GM12878 (cell line): ENCODE measurements around the gene CDC42EP1.

Experiments used
- HDAC6 ChIP-seq: fragments of 200-600 bp; sonication (generic); IDR thresholded peaks from one replicate; pipeline ENCODE4 v1.8.0; 2017; ENCODE audit warnings: antibody characterized with exemption; ENCODE audit not compliant: unreplicated experiment
- JUND ChIP-seq: IDR thresholded peaks from 2 replicates; pipeline ENCODE4 v1.6.1; 2012; ENCODE audit warnings: low read depth, mild to moderate bottlenecking, low read length, improper control_type of control experiment, moderate library complexity
- NFYA ChIP-seq: IDR thresholded peaks from 2 replicates; pipeline ENCODE4 v1.6.1; 2011; ENCODE audit warnings: low read depth, mild to moderate bottlenecking, low read length, improper control_type of control experiment, borderline replicate concordance
- NRF1 ChIP-seq: conservative IDR thresholded peaks from 2 replicates; pipeline ENCODE4 v1.6.1; 2011; ENCODE audit warnings: mild to moderate bottlenecking, low read depth, low read length, improper control_type of control experiment
- POLR2AphosphoS5 ChIP-seq: IDR thresholded peaks from 2 replicates; pipeline ENCODE4 v1.6.1; 2011; ENCODE audit warnings: mild to moderate bottlenecking, low read length, inconsistent platforms
- RFX5 ChIP-seq: IDR thresholded peaks from 2 replicates; pipeline ENCODE4 v1.6.1; 2011; ENCODE audit warnings: low read depth, low read length, improper control_type of control experiment
- ZBTB40 ChIP-seq: fragments of 450-650 bp; IDR thresholded peaks from 2 replicates; pipeline ENCODE4 v1.6.1; 2016; ENCODE audit warnings: mild to moderate bottlenecking, moderate library complexity, borderline replicate concordance
- TF ChIP-seq, protein P1 (sequence below): IDR thresholded peaks from 2 replicates; pipeline ENCODE4 v1.6.1; 2011; ENCODE audit warnings: borderline replicate concordance, low read depth, mild to moderate bottlenecking, moderate library complexity, mixed read lengths, low read length; ENCODE audit not compliant: insufficient read depth; ENCODE audit errors: extremely low read length
- TF ChIP-seq, protein P2 (sequence below): IDR thresholded peaks from 2 replicates; pipeline ENCODE4 v1.6.1; 2011; ENCODE audit warnings: low read depth, low read length, improper control_type of control experiment, borderline replicate concordance
- TF ChIP-seq, protein P3 (sequence below), 3 experiments: IDR thresholded peaks in 2 of 3; conservative IDR thresholded peaks in 1 of 3; 2 replicates each; pipeline ENCODE4 v1.5.1; 2011; ENCODE audit warnings: low read depth in 3 of 3, low read length in 3 of 3, mild to moderate bottlenecking in 3 of 3, control low read depth in 2 of 3, moderate library complexity in 2 of 3, inconsistent platforms in 1 of 3, mixed read lengths in 1 of 3; ENCODE audit not compliant: control insufficient read depth in 2 of 3, insufficient read depth in 1 of 3; ENCODE audit errors: extremely low read depth in 1 of 3

DNA sequence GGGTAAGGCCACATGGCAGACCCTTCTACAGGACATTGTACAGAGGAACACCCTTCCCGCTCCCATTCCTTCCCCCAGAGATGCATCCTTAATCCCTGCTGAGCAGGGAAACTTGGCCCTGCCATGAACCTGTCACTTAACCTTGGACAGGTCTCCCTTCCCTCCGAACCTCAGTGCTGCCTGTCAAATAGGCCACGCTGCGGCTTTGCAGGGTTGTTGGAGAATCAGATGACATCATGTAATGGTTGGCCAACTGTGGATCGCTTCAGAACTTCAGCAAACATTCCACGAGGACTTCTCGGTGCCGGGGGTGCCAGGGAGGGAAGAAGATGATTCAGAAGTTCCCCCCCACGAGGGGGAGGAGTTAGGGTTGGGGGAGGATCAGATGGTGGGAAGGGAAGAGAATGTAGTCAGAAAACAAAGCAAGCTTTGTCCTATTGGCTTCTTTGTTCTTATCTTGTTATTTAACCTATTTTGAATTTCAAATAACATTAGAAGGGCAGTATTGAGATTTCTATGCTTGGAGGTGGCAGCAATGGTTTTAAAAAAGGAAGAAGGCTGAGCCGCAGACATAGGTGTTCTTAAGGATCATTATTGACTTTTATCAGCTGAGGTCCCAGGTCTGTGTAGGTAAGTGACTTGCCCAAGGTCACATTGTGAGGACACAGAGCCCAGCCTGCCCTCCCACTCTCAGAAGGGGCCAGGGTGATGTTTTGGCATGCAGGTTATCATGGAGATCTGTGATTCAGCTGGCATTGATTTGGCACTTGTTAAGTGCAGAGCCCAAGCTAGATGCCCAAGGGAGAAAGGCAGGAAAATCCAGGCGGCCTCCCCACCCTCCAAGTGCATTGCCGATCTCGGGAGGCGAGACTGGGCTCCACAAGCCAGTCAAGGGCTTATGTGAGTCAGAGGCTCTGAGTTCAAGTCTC is 3.1 kb downstream of the CDC42EP1 start:
- no peak for TF ChIP-seq RFX5
- TF ChIP-seq NRF1 = no peak
- no peak for TF ChIP-seq POLR2AphosphoS5
- TF ChIP-seq HDAC6 = no peak
- TF ChIP-seq, protein P1, sequence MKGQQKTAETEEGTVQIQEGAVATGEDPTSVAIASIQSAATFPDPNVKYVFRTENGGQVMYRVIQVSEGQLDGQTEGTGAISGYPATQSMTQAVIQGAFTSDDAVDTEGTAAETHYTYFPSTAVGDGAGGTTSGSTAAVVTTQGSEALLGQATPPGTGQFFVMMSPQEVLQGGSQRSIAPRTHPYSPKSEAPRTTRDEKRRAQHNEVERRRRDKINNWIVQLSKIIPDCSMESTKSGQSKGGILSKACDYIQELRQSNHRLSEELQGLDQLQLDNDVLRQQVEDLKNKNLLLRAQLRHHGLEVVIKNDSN = no peak
- TF ChIP-seq, protein P2, sequence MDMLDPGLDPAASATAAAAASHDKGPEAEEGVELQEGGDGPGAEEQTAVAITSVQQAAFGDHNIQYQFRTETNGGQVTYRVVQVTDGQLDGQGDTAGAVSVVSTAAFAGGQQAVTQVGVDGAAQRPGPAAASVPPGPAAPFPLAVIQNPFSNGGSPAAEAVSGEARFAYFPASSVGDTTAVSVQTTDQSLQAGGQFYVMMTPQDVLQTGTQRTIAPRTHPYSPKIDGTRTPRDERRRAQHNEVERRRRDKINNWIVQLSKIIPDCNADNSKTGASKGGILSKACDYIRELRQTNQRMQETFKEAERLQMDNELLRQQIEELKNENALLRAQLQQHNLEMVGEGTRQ = no peak
- TF ChIP-seq, protein P3, sequence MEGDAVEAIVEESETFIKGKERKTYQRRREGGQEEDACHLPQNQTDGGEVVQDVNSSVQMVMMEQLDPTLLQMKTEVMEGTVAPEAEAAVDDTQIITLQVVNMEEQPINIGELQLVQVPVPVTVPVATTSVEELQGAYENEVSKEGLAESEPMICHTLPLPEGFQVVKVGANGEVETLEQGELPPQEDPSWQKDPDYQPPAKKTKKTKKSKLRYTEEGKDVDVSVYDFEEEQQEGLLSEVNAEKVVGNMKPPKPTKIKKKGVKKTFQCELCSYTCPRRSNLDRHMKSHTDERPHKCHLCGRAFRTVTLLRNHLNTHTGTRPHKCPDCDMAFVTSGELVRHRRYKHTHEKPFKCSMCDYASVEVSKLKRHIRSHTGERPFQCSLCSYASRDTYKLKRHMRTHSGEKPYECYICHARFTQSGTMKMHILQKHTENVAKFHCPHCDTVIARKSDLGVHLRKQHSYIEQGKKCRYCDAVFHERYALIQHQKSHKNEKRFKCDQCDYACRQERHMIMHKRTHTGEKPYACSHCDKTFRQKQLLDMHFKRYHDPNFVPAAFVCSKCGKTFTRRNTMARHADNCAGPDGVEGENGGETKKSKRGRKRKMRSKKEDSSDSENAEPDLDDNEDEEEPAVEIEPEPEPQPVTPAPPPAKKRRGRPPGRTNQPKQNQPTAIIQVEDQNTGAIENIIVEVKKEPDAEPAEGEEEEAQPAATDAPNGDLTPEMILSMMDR (IDR thresholded peaks at IDR 0.05 in 2 of 3, conservative IDR thresholded peaks at IDR 0.05 in 1 of 3; ENCODE audit: control insufficient read depth in 2 of 3, extremely low read depth in 1 of 3, insufficient read depth in 1 of 3, low read depth in 3 of 3, low read length in 3 of 3) = no peak
- TF ChIP-seq ZBTB40 = no peak
- TF ChIP-seq JUND = no peak
- no peak for TF ChIP-seq NFYA
